GM12878 (cell line): ENCODE results near the gene PLVAP. TPM values are rescaled to one million over a fixed set of nuclear protein-coding genes. Genes with fewer than 3 reads are reported as not detected.

Source experiments
- BMI1 ChIP-seq: fragments of 450-650 bp; IDR thresholded peaks from 2 replicates; pipeline ENCODE4 v1.6.1; 2016; ENCODE audit warnings: mild to moderate bottlenecking, moderate library complexity, borderline replicate concordance
- BRCA1 ChIP-seq: IDR thresholded peaks from 2 replicates; pipeline ENCODE4 v1.6.1; 2011; ENCODE audit warnings: low read depth, low read length, improper control_type of control experiment
- CBX5 ChIP-seq: sonication (generic); IDR thresholded peaks from 2 replicates; pipeline ENCODE4 v1.6.1; 2016; ENCODE audit warnings: low read depth, moderate library complexity, mild to moderate bottlenecking, inconsistent platforms
- CHD1 ChIP-seq: IDR thresholded peaks from 2 replicates; pipeline ENCODE4 v1.6.1; 2012; ENCODE audit warnings: low read depth, low read length, improper control_type of control experiment
- FOS ChIP-seq: IDR thresholded peaks from 3 replicates; pipeline ENCODE4 v1.6.1; 2011; ENCODE audit warnings: borderline replicate concordance; ENCODE audit not compliant: insufficient read length; ENCODE audit errors: extremely low read depth
- IKZF1 ChIP-seq: fragments of 450-650 bp; conservative IDR thresholded peaks from 2 replicates; pipeline ENCODE4 v1.6.1; 2017; ENCODE audit warnings: antibody characterized with exemption, mild to moderate bottlenecking
- KAT2A ChIP-seq: conservative IDR thresholded peaks from 2 replicates; pipeline ENCODE4 v1.6.1; 2011; ENCODE audit warnings: low read depth, low read length; ENCODE audit not compliant: control insufficient read depth
- NFIC ChIP-seq: IDR thresholded peaks from 2 replicates; pipeline ENCODE4 v1.6.1; 2012; ENCODE audit warnings: low read depth, mild to moderate bottlenecking, inconsistent platforms, low read length, moderate library complexity
- NFYA ChIP-seq: IDR thresholded peaks from 2 replicates; pipeline ENCODE4 v1.6.1; 2011; ENCODE audit warnings: low read depth, mild to moderate bottlenecking, low read length, improper control_type of control experiment, borderline replicate concordance
- SMC3 ChIP-seq: IDR thresholded peaks from 2 replicates; pipeline ENCODE4 v1.6.1; 2011; ENCODE audit warnings: low read length, improper control_type of control experiment, borderline replicate concordance
- SRF ChIP-seq, 2 experiments: IDR thresholded peaks; 2 replicates each; pipeline ENCODE4 v1.6.1; 2011; ENCODE audit warnings: low read depth in 2 of 2, low read length in 2 of 2, mild to moderate bottlenecking in 1 of 2, moderate library complexity in 1 of 2
- TBL1XR1 ChIP-seq: IDR thresholded peaks from 2 replicates; pipeline ENCODE4 v1.6.1; 2012; ENCODE audit warnings: low read depth, low read length, improper control_type of control experiment
- TCF12 ChIP-seq: IDR thresholded peaks from 2 replicates; pipeline ENCODE4 v1.6.1; 2011; ENCODE audit warnings: low read depth, mild to moderate bottlenecking, low read length
- WRNIP1 ChIP-seq: IDR thresholded peaks from 2 replicates; pipeline ENCODE4 v1.6.1; 2011; ENCODE audit warnings: low read depth, low read length, improper control_type of control experiment, borderline replicate concordance
- YBX1 ChIP-seq: fragments of 450-650 bp; IDR thresholded peaks from 2 replicates; pipeline ENCODE4 v1.6.1; 2016; ENCODE audit warnings: antibody characterized with exemption
- YY1 ChIP-seq: IDR thresholded peaks from 2 replicates; pipeline ENCODE4 v1.6.1; 2011; ENCODE audit warnings: low read depth, mild to moderate bottlenecking, low read length
- ZNF274 ChIP-seq: IDR thresholded peaks from one replicate; pipeline ENCODE4 v1.8.0; 2011; ENCODE audit not compliant: insufficient read length, insufficient read depth
- polyA plus RNA-seq, 11 experiments: library from polyadenylated mRNA; depleted of rRNA in 4 of 11; unstranded in 6 of 11; stranded (reverse) in 5 of 11; fragments of >200 nt; fragmentation: Nextera tagmentation in 4 of 11; fragmentation: Illumina TruSeq in 1 of 11; extraction: Ambion mirVana in 4 of 11; extraction: Trizol in 1 of 11; gene quantifications; 1 replicate in 1 of 11; 2 replicates in 10 of 11; pipeline versions ENCODE4 v1.2.1 to v1.2.3, GENCODE V29; 2011 to 2016; ENCODE audit warnings: inconsistent platforms in 2 of 11, missing spikeins in 2 of 11, low read depth in 1 of 11
- total RNA-seq, 4 experiments: library from RNA; depleted of rRNA in 3 of 4; stranded (reverse); fragments of >200 nt in 3 of 4; fragmentation: Illumina TruSeq in 1 of 4; extraction: Trizol in 1 of 4; gene quantifications; 2 replicates each; pipeline versions ENCODE4 v1.2.1 to v1.2.3, GENCODE V29; 2013 to 2021
- TF ChIP-seq, protein P1 (sequence below): fragments of 150-350 bp; IDR thresholded peaks from 2 replicates; pipeline ENCODE4 v1.6.1; 2014; ENCODE audit warnings: mild to moderate bottlenecking, low read depth, low read length
- TF ChIP-seq, protein P2 (sequence below): fragments of 450-650 bp; IDR thresholded peaks from 2 replicates; pipeline ENCODE4 v1.6.1; 2018; ENCODE audit warnings: borderline replicate concordance, mild to moderate bottlenecking; ENCODE audit not compliant: partially characterized antibody
- TF ChIP-seq, protein P3 (sequence below): IDR thresholded peaks from 2 replicates; pipeline ENCODE4 v1.6.1; 2012; ENCODE audit warnings: low read depth, low read length, improper control_type of control experiment
- TF ChIP-seq, protein P4 (sequence below): IDR thresholded peaks from 2 replicates; pipeline ENCODE4 v1.6.1; 2012; ENCODE audit warnings: low read length, inconsistent platforms

Gene PLVAP
- total and polyA plus RNA-seq, 10 of the 15 experiments (the other 5 are each of a cell fraction or from before 2014, with no cell fraction given) = 0.03 to 0.54 (median 0.06) TPM; not detected in 4

DNA sequence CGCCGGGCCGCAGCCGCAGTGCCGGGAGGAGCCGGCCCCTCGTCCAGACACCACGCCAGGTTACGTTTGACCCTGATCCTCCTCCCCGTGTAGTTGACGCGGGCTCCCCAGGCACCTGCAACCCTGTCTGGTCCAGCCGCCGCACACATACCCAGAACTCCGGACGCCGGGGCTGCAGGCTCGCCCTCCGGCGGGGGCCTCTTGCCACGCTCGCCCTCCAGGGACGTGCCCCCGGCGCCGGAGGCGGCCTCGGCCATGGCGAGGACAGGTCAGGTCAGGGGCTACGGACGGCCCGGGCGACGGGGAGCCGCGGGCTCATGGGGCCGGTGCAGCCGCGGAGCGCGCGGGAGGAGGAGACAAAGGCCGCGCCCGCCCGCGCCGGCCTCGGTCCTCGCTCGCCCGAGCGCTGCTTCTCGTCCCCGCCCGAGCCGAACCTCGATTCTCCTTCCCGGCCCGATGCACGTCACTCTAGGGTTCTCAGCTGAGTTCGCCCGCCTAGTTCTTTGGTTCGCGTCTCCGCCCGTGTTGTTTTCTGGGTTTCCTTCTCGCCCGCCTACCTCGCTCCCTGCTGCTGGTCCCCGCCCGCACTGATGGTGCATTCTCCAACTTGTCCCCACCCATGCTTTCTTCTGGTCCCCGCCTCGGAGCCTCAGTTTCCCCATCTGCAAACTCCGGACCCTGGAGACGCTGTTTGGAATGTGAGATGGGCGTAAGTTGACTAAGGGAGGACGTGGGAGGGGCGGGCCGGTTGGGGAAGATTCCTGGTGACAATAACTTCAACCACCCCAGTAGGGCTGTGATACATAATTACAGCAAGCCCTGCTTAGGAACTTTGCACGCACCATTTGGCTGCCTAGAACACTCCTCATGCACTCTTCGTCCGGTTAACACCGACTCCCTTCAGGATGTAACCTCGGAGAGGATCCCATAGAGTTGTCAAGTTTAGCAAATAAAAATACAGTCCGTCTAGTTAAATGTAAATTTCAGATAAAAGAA is 42.4 kb downstream of the PLVAP start, which contains the start of gene ANO8 (continued):
- TF ChIP-seq BMI1 (no peak), KAT2A (no peak), SMC3 (no peak), ZNF274 (no peak), NFYA (no peak), YY1 (peak; percentile 21; the same call in 1 of the 2 replicates), NFIC (no peak), CHD1 (no peak), WRNIP1 (no peak), TCF12 (0 out of 2 replicates have a peak, but pooled peaks have one; percentile 45), TBL1XR1 (no peak), IKZF1 (peak; percentile 96), FOS (no peak), SRF (IDR thresholded peaks at IDR 0.05; ENCODE audit: low read depth in 2 of 2, low read length in 2 of 2) (peak in 1 of 2 experiments; percentile 46; a peak in 1 of 4 replicates), CBX5 (no peak), BRCA1 (no peak), YBX1 (no peak)
- TF ChIP-seq, protein P1, sequence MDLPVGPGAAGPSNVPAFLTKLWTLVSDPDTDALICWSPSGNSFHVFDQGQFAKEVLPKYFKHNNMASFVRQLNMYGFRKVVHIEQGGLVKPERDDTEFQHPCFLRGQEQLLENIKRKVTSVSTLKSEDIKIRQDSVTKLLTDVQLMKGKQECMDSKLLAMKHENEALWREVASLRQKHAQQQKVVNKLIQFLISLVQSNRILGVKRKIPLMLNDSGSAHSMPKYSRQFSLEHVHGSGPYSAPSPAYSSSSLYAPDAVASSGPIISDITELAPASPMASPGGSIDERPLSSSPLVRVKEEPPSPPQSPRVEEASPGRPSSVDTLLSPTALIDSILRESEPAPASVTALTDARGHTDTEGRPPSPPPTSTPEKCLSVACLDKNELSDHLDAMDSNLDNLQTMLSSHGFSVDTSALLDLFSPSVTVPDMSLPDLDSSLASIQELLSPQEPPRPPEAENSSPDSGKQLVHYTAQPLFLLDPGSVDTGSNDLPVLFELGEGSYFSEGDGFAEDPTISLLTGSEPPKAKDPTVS = 0 out of 2 replicates have a peak, but pooled peaks have one; percentile 12
- TF ChIP-seq, protein P2, sequence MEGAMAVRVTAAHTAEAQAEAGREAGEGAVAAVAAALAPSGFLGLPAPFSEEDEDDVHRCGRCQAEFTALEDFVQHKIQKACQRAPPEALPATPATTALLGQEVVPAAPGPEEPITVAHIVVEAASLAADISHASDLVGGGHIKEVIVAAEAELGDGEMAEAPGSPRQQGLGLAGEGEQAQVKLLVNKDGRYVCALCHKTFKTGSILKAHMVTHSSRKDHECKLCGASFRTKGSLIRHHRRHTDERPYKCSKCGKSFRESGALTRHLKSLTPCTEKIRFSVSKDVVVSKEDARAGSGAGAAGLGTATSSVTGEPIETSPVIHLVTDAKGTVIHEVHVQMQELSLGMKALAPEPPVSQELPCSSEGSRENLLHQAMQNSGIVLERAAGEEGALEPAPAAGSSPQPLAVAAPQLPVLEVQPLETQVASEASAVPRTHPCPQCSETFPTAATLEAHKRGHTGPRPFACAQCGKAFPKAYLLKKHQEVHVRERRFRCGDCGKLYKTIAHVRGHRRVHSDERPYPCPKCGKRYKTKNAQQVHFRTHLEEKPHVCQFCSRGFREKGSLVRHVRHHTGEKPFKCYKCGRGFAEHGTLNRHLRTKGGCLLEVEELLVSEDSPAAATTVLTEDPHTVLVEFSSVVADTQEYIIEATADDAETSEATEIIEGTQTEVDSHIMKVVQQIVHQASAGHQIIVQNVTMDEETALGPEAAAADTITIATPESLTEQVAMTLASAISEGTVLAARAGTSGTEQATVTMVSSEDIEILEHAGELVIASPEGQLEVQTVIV = peak; percentile 62
- TF ChIP-seq, protein P3, sequence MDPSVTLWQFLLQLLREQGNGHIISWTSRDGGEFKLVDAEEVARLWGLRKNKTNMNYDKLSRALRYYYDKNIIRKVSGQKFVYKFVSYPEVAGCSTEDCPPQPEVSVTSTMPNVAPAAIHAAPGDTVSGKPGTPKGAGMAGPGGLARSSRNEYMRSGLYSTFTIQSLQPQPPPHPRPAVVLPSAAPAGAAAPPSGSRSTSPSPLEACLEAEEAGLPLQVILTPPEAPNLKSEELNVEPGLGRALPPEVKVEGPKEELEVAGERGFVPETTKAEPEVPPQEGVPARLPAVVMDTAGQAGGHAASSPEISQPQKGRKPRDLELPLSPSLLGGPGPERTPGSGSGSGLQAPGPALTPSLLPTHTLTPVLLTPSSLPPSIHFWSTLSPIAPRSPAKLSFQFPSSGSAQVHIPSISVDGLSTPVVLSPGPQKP = peak; percentile 61; the same call in 1 of the 2 replicates
- TF ChIP-seq, protein P4, sequence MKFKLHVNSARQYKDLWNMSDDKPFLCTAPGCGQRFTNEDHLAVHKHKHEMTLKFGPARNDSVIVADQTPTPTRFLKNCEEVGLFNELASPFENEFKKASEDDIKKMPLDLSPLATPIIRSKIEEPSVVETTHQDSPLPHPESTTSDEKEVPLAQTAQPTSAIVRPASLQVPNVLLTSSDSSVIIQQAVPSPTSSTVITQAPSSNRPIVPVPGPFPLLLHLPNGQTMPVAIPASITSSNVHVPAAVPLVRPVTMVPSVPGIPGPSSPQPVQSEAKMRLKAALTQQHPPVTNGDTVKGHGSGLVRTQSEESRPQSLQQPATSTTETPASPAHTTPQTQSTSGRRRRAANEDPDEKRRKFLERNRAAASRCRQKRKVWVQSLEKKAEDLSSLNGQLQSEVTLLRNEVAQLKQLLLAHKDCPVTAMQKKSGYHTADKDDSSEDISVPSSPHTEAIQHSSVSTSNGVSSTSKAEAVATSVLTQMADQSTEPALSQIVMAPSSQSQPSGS = no peak
